HEK293T (cell line): ENCODE data around the gene GDI1.

Experiments
- CTCF ChIA-PET: fragments of 350-600 bp; formaldehyde crosslinking; extraction: SDS; loops from one replicate; lab custom pipeline; 2021; ENCODE audit warnings: antibody characterized with exemption, inconsistent platforms; lab: Yijun Ruan, JAX
- POLR2A ChIA-PET: fragments of 350-600 bp; formaldehyde crosslinking; extraction: SDS; loops from one replicate; lab custom pipeline; 2020; ENCODE audit warnings: antibody characterized with exemption, inconsistent platforms; lab: Yijun Ruan, JAX
- DNase-seq: peaks from one replicate; pipeline ENCODE4 v3.0.0; 2012; ENCODE audit warnings: mixed read lengths; ENCODE audit errors: extremely low spot score
- ARNT ChIP-seq: fragments of 450-650 bp; IDR thresholded peaks from 2 replicates; pipeline ENCODE4 v1.6.1; 2017; ENCODE audit warnings: mild to moderate bottlenecking
- BHLHE40 ChIP-seq: fragments of 450-650 bp; IDR thresholded peaks from 2 replicates; pipeline ENCODE4 v1.6.1; 2016; ENCODE audit warnings: mild to moderate bottlenecking, moderate library complexity, borderline replicate concordance
- CTBP1 ChIP-seq: fragments of 450-650 bp; IDR thresholded peaks from 2 replicates; pipeline ENCODE4 v1.6.1; 2016; ENCODE audit warnings: borderline replicate concordance
- ELF4 ChIP-seq: fragments of 450-650 bp; IDR thresholded peaks from 2 replicates; pipeline ENCODE4 v1.6.1; 2017; ENCODE audit warnings: antibody characterized with exemption
- FOXA1 ChIP-seq: fragments of 450-650 bp; IDR thresholded peaks from 2 replicates; pipeline ENCODE4 v1.6.1; 2016; ENCODE audit warnings: mild to moderate bottlenecking
- FOXK2 ChIP-seq: fragments of 450-650 bp; IDR thresholded peaks from 2 replicates; pipeline ENCODE4 v1.6.1; 2016; ENCODE audit warnings: mild to moderate bottlenecking
- FOXM1 ChIP-seq: fragments of 450-650 bp; IDR thresholded peaks from 2 replicates; pipeline ENCODE4 v1.6.1; 2017; ENCODE audit warnings: mild to moderate bottlenecking, borderline replicate concordance
- HDGF ChIP-seq: fragments of 450-650 bp; IDR thresholded peaks from 2 replicates; pipeline ENCODE4 v1.6.1; 2017; ENCODE audit warnings: antibody characterized with exemption, borderline replicate concordance
- L3MBTL2 ChIP-seq: fragments of 450-650 bp; conservative IDR thresholded peaks from 2 replicates; pipeline ENCODE4 v1.6.1; 2016; ENCODE audit warnings: mild to moderate bottlenecking
- LEF1 ChIP-seq: fragments of 450-650 bp; IDR thresholded peaks from 2 replicates; pipeline ENCODE4 v1.6.1; 2017; ENCODE audit warnings: mild to moderate bottlenecking, borderline replicate concordance
- NFRKB ChIP-seq: fragments of 450-650 bp; IDR thresholded peaks from 2 replicates; pipeline ENCODE4 v1.6.1; 2016; ENCODE audit warnings: mild to moderate bottlenecking, moderate library complexity
- SP1 ChIP-seq: fragments of 450-650 bp; IDR thresholded peaks from 2 replicates; pipeline ENCODE4 v1.6.1; 2017
- SUZ12 ChIP-seq: fragments of 450-650 bp; IDR thresholded peaks from 2 replicates; pipeline ENCODE4 v1.6.1; 2016; ENCODE audit warnings: mild to moderate bottlenecking
- TARDBP ChIP-seq: fragments of 450-650 bp; IDR thresholded peaks from 2 replicates; pipeline ENCODE4 v1.6.1; 2016
- ZNF384 ChIP-seq: fragments of 450-650 bp; IDR thresholded peaks from 2 replicates; pipeline ENCODE4 v1.6.1; 2016
- TF ChIP-seq, protein P1 (sequence below): fragments of 450-650 bp; IDR thresholded peaks from 2 replicates; pipeline ENCODE4 v1.6.1; 2016

Gene GDI1

DNA sequence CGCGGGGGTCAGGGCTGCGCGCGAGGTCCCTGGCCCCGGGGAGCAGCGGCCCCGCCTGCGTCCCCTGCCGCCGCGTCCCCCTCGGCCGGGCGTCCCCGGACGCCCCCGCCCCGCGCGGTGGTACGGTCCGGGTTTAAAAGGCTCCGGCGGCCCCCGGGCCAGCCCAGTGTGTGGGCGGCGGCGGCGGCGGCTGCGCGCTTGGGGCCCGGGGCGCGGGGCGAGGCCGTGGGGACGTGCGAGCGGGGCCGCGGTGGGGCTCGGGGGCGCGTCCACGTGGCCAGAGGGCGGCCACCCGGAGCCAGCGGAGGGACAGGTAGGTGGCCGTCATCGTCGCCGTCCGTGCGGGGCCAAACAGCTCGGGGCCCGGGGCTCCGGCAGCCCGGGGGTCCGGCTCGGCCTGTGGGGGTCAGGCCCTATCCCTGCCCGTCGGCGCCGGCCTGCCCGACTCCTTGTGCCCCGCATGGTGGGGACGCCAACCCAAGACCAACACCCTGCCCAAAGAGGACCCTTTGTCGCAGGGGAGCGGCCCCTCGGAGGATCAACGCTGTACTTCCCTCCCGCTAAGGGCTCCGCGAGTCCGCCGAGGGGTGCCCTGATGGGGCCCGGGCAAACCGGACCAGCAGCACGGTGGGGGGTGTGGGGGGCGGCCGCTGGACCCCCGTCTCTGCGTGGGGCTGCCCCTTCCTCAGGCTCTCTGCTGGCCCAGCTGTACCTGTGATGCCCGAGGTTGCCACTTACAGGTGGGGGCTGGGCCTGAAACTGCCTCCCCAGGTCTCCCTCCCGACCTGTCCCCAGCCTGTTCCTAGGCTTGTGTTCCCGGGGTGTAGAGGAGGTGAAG, 21.4 kb downstream of the GDI1 start, which contains the start of gene PLXNA3:
Gene PLXNA3, plus strand, starts transcription at position 166 of the 838 bp plus-strand sequence. CDS start 1,903 bp downstream, outside the sequence.
- POLR2A ChIA-PET: interaction anchor here (0.6 to 1.9 kb wide), 7 partner anchors 14 to 58 kb away, joined by 3 to 7 read pairs (median 4); partner anchors contain the start of genes FAM3A, FAM50A, SLC10A3 and UBL4A
- TF ChIP-seq FOXM1: 0 out of 2 replicates have a peak, but pooled peaks have one; percentile 62
- no peak for TF ChIP-seq ZNF384
- CTCF ChIA-PET: interaction anchor here (0.7 kb wide), 1 partner anchor 92 kb away, joined by 3 read pairs; no protein-coding TSS in a partner anchor
- peak; percentile 71 for DNase-seq

DNA sequence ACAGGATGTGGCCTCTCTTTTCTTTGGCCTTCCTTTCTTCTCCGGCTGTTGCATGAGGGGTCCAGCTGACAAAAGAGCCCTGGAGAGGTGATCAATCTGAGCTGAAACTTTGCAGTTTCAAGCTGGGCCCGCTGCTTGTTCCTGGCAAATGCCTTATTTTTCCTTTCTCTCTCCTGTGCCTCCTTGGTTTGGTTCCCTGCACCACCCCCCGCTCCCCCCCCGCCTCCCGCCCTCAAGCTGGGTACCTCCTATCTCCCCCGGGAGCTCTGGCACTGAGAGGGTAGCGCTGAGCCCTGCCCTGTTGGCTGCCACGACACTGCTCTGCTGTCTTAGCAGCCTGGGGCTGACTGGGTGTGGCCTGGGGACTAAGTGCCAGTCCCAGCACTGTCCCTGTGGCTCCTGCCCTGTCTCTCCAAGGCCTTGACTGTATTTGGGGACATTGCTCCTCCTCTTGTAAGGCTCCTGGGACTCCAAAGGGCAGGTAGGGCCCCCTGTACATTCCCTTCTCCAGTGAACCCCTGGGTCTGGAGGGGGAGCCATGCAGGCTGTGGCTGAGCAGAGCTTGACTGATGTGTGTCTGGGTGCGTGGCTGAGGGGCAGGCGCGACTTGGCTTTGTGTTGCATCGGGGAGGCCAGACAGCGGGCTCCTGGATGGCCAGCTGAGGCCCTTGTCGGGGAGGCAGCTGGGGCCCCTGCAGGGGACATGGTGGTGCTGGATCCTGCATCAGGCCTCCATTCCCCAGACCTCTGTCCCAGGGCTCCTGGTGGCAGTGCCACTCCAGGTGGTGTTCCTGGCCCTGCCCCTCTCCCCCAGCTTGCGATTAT, 22.2 kb downstream of the GDI1 start:
- no peak for TF ChIP-seq ARNT
- no peak for TF ChIP-seq BHLHE40
- TF ChIP-seq SUZ12: no peak
- TF ChIP-seq TARDBP: no peak
- TF ChIP-seq FOXK2: no peak
- no peak for TF ChIP-seq HDGF
- TF ChIP-seq LEF1: no peak
- no peak for TF ChIP-seq FOXM1
- TF ChIP-seq CTBP1: no peak
- TF ChIP-seq, protein P1, sequence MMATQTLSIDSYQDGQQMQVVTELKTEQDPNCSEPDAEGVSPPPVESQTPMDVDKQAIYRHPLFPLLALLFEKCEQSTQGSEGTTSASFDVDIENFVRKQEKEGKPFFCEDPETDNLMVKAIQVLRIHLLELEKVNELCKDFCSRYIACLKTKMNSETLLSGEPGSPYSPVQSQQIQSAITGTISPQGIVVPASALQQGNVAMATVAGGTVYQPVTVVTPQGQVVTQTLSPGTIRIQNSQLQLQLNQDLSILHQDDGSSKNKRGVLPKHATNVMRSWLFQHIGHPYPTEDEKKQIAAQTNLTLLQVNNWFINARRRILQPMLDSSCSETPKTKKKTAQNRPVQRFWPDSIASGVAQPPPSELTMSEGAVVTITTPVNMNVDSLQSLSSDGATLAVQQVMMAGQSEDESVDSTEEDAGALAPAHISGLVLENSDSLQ: no peak
- POLR2A ChIA-PET: interaction anchor here (0.8 to 1.9 kb wide), 6 partner anchors 13 to 57 kb away, joined by 3 to 7 read pairs (median 5); partner anchors contain the start of genes FAM3A, FAM50A, SLC10A3 and UBL4A
- CTCF ChIA-PET: no interaction called here
- no peak for DNase-seq

DNA sequence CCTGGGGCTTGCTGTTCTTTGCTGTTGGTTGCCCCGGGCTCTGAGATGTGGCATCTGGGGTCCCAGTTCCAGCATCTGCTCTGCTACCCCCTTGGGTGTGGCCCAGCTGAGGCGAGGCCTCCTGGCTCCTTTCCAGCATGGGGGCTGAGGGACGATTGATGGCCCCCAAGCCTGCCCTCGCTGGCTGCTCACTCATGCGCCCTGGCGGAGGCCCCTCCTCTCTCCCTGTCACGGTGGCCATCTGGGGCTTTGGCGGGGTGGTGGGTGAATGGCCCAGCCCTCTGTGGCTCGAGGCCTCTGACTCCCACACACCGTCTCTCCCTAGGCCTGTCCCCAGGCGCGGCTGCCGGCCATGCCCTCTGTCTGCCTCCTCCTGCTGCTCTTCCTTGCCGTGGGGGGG, 22.9 kb downstream of the GDI1 start:
- DNase-seq: no peak
- POLR2A ChIA-PET: interaction anchor here (1.0 to 1.5 kb wide), 3 partner anchors 13 to 48 kb away, joined by 4 to 7 read pairs (median 6); partner anchors contain the start of gene SLC10A3
- CTCF ChIA-PET: no interaction called here
- TF ChIP-seq FOXM1: no peak
- TF ChIP-seq SUZ12: no peak
- TF ChIP-seq L3MBTL2: no peak
- no peak for TF ChIP-seq ZNF384
- TF ChIP-seq, protein P1: no peak
- no peak for TF ChIP-seq LEF1
- no peak for TF ChIP-seq NFRKB
- no peak for TF ChIP-seq SP1
- TF ChIP-seq FOXK2: no peak
- no peak for TF ChIP-seq CTBP1
- TF ChIP-seq ARNT: no peak
- no peak for TF ChIP-seq FOXA1
- TF ChIP-seq BHLHE40: no peak
- TF ChIP-seq ELF4: no peak
- no peak for TF ChIP-seq HDGF
- no peak for TF ChIP-seq TARDBP

DNA sequence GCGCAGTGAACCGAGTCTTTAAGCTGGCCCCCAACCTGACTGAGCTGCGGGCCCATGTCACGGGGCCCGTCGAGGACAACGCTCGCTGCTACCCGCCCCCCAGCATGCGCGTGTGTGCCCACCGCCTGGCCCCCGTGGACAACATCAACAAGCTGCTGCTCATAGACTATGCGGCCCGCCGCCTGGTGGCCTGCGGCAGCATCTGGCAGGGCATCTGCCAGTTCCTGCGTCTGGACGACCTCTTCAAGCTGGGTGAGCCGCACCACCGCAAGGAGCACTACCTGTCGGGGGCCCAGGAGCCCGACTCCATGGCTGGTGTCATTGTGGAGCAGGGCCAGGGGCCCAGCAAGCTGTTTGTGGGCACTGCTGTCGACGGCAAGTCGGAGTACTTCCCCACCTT, 23.4 kb downstream of the GDI1 start:
- ChIA-PET POLR2A (interaction anchor here (1.5 kb wide), 1 partner anchor 48 kb away, joined by 6 read pairs; no protein-coding TSS in a partner anchor), CTCF (no interaction called here)
- no peak for DNase-seq
- TF ChIP-seq HDGF (no peak), BHLHE40 (no peak), ZNF384 (no peak), SP1 (no peak), LEF1 (no peak), FOXK2 (no peak), NFRKB (no peak), ELF4 (no peak), SUZ12 (no peak)

DNA sequence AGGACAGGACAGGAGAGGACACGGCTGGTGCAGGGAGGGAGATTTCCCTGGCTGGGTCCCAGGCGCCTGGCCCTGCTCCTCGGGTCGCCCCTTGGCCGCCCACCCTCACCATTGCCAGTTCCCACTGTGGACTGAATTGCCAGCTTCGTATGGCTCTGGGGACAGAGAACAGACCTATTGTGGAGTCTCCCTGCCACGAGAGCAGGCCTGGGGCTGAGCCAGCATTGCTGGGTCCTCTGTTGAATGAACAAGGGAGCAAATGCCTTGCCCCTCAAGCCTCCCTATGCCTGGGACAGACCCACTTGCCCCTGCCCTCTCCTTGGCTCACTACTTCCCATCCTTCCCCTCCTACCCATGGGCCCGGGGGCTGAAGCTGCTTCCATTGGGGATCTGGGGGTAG, 25.4 kb downstream of the GDI1 start:
- no peak for DNase-seq
- TF ChIP-seq TARDBP (no peak), SP1 (no peak), SUZ12 (no peak), FOXM1 (no peak), FOXA1 (no peak), ZNF384 (no peak), HDGF (no peak), ARNT (no peak), BHLHE40 (no peak), LEF1 (no peak), L3MBTL2 (no peak), ELF4 (no peak), FOXK2 (no peak), NFRKB (no peak), CTBP1 (no peak)
- TF ChIP-seq, protein P1: no peak
- ChIA-PET CTCF (interaction anchor here (1.0 kb wide), 1 partner anchor 14 kb away, joined by 3 read pairs; no protein-coding TSS in a partner anchor), POLR2A (interaction anchor here (1.2 to 1.8 kb wide), 2 partner anchors 17 to 28 kb away, joined by 3 to 5 read pairs; partner anchors contain the start of gene SLC10A3)
